HepG2 (cell line): ENCODE measurements around the gene DEFB123.

Source experiments
- FLYWCH1 ChIP-seq: sonication (generic); formaldehyde crosslinking; IDR thresholded peaks from 2 replicates; pipeline ENCODE4 v1.8.1; 2023; ENCODE audit warnings: mild to moderate bottlenecking, missing genetic modification reagents
- HNRNPUL1 ChIP-seq: fragments of 200-400 bp; formaldehyde crosslinking; IDR thresholded peaks from 2 replicates; pipeline ENCODE4 v1.6.1; 2017; ENCODE audit warnings: low read depth, mild to moderate bottlenecking, low read length, moderate library complexity
- MAFG ChIP-seq: sonication (generic); formaldehyde crosslinking; IDR thresholded peaks from 2 replicates; pipeline ENCODE4 v1.5.1; 2020; ENCODE audit warnings: mild to moderate bottlenecking, missing genetic modification reagents
- PBX3 ChIP-seq: sonication (generic); formaldehyde crosslinking; IDR thresholded peaks from 2 replicates; pipeline ENCODE4 v1.8.1; 2023; ENCODE audit warnings: missing genetic modification reagents, inconsistent platforms, borderline replicate concordance
- ZNF350 ChIP-seq: sonication (generic); formaldehyde crosslinking; IDR thresholded peaks from 2 replicates; pipeline ENCODE4 v1.4.0; 2020; ENCODE audit warnings: mild to moderate bottlenecking, low read depth, missing genetic modification reagents, borderline replicate concordance

GRCh38 chr20:31489152-31489551, 48.7 kb downstream of the DEFB123 start:
- TF ChIP-seq FLYWCH1 (CRISPR knock-in tag) (no peak), PBX3 (CRISPR knock-in tag) (no peak), HNRNPUL1 (no peak), MAFG (CRISPR knock-in tag) (no peak), ZNF350 (CRISPR knock-in tag) (no peak)
